ENCODE measurements around the gene ANKRD52. TPM values are rescaled to one million over a fixed set of nuclear protein-coding genes. Genes with fewer than 3 reads are reported as not detected.
A peak's percentile ranks its signal among the peaks of the same experiment; 100 is the strongest.

ANKRD52 gene
- total and polyA plus RNA-seq, 9 of the 15 experiments (the other 6 are each of a cell fraction or from before 2014, with no cell fraction given) = 0.52 to 46.8 (median 7.9) TPM

DNA sequence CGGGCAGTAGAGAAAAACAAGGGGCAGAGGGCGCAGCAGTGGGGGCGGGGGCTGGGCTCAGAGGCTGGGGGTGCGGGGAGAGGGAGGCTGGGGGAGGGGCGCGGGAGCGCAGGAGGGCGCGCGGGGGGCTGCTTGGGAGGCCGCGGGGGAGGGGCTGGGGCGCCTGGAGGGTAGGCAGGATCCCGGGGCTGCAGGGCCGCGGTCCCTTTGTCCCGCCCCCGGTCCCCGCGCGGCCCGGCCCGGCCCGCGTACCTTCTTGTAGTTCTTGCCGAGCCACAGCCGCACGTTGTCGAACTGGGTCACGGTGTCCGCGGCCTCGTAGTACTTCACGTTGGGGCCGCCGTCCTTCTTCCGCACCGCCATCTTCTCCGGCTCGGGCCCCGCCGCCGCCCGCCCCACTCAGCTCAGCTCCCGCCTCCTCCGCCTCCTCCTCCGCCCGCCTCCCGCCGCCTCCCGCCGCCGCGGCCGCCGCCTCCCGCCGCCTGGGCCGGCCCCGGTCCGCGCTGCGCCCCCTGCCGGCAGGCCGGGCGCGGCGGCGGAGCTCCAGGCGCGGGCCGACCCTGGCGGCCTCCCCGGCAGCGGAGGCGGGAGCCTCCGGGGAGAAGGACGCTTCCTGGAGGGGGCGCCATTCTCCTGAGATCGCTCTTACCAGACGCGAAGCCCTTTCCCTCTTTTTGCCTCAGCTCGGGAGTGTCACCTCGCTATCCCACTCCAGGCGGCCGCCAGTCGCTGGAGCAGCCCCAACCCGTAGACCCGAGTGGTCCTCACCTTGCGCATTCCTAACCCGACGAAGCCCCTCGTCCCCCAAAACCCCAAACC, 68.9 kb downstream of the ANKRD52 start, which contains the start of gene SMARCC2 (continued):
- TF ChIP-seq, protein P1, sequence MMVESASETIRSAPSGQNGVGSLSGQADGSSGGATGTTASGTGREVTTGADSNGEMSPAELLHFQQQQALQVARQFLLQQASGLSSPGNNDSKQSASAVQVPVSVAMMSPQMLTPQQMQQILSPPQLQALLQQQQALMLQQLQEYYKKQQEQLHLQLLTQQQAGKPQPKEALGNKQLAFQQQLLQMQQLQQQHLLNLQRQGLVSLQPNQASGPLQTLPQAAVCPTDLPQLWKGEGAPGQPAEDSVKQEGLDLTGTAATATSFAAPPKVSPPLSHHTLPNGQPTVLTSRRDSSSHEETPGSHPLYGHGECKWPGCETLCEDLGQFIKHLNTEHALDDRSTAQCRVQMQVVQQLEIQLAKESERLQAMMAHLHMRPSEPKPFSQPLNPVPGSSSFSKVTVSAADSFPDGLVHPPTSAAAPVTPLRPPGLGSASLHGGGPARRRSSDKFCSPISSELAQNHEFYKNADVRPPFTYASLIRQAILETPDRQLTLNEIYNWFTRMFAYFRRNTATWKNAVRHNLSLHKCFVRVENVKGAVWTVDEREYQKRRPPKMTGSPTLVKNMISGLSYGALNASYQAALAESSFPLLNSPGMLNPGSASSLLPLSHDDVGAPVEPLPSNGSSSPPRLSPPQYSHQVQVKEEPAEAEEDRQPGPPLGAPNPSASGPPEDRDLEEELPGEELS (CRISPR knock-in tag; IDR thresholded peaks at IDR 0.05; ENCODE audit: borderline replicate concordance) = no peak
- TF ChIP-seq ZNF184 (CRISPR knock-in tag; IDR thresholded peaks at IDR 0.05) = no peak
- TF ChIP-seq, protein P2, sequence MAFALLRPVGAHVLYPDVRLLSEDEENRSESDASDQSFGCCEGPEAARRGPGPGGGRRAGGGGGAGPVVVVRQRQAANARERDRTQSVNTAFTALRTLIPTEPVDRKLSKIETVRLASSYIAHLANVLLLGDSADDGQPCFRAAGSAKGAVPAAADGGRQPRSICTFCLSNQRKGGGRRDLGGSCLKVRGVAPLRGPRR (CRISPR knock-in tag; IDR thresholded peaks at IDR 0.05) = no peak
- TF ChIP-seq COPS2 (conservative IDR thresholded peaks at IDR 0.05) = no peak
- TF ChIP-seq OTX1 (CRISPR knock-in tag; IDR thresholded peaks at IDR 0.05) = no peak
- TF ChIP-seq C11orf30 (IDR thresholded peaks at IDR 0.05; ENCODE audit: low read depth) = no peak
- TF ChIP-seq ZNF384 (IDR thresholded peaks at IDR 0.05; ENCODE audit: low read depth, low read length) = no peak
- TF ChIP-seq NONO (IDR thresholded peaks at IDR 0.05; ENCODE audit: low read depth in 2 of 2, low read length in 1 of 2) = peak in 1 of 2 experiments; percentile 71; a peak in 1 of 4 replicates
- TF ChIP-seq MTA3 (IDR thresholded peaks at IDR 0.05; ENCODE audit: borderline replicate concordance) = peak; percentile 64; the same call in 1 of the 2 replicates
- TF ChIP-seq NFIC (IDR thresholded peaks at IDR 0.05) = peak; percentile 12; the same call in 1 of the 2 replicates
- no peak for TF ChIP-seq ZNF23 (CRISPR knock-in tag; IDR thresholded peaks at IDR 0.05)
- no peak for TF ChIP-seq ZNF766 (CRISPR knock-in tag; conservative IDR thresholded peaks at IDR 0.05)
- no peak for TF ChIP-seq SIRT6 (IDR thresholded peaks at IDR 0.05; ENCODE audit: low read depth, low read length)
- TF ChIP-seq, protein P3, sequence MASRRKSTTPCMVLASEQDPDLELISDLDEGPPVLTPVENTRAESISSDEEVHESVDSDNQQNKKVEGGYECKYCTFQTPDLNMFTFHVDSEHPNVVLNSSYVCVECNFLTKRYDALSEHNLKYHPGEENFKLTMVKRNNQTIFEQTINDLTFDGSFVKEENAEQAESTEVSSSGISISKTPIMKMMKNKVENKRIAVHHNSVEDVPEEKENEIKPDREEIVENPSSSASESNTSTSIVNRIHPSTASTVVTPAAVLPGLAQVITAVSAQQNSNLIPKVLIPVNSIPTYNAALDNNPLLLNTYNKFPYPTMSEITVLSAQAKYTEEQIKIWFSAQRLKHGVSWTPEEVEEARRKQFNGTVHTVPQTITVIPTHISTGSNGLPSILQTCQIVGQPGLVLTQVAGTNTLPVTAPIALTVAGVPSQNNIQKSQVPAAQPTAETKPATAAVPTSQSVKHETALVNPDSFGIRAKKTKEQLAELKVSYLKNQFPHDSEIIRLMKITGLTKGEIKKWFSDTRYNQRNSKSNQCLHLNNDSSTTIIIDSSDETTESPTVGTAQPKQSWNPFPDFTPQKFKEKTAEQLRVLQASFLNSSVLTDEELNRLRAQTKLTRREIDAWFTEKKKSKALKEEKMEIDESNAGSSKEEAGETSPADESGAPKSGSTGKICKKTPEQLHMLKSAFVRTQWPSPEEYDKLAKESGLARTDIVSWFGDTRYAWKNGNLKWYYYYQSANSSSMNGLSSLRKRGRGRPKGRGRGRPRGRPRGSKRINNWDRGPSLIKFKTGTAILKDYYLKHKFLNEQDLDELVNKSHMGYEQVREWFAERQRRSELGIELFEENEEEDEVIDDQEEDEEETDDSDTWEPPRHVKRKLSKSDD (conservative IDR thresholded peaks at IDR 0.05; ENCODE audit: low read length) = peak; percentile 39; the same call in 1 of the 2 replicates
- no peak for TF ChIP-seq ILK (tag; IDR thresholded peaks at IDR 0.05; ENCODE audit: borderline replicate concordance, low read depth)
- TF ChIP-seq, protein P4, sequence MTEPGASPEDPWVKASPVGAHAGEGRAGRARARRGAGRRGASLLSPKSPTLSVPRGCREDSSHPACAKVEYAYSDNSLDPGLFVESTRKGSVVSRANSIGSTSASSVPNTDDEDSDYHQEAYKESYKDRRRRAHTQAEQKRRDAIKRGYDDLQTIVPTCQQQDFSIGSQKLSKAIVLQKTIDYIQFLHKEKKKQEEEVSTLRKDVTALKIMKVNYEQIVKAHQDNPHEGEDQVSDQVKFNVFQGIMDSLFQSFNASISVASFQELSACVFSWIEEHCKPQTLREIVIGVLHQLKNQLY (CRISPR knock-in tag; conservative IDR thresholded peaks at IDR 0.05) = no peak
- TF ChIP-seq NELFE (IDR thresholded peaks at IDR 0.05; ENCODE audit: insufficient read depth, insufficient read length) = no peak
- no peak for TF ChIP-seq BRCA1 (IDR thresholded peaks at IDR 0.05)
- no peak for TF ChIP-seq BRCA1 (CRISPR knock-in tag; IDR thresholded peaks at IDR 0.05)
- TF ChIP-seq CHCHD3 (CRISPR knock-in tag; IDR thresholded peaks at IDR 0.05) = no peak
- no peak for TF ChIP-seq HDAC6 (IDR thresholded peaks at IDR 0.05; ENCODE audit: low read depth, low read length)
- no peak for TF ChIP-seq TSC22D4 (tag; IDR thresholded peaks at IDR 0.05)

Data from K562 (cell line).